ENCODE measurements around the gene SHD.
"Not testable (repeated sequence)": the region's sequence is repeated elsewhere in the genome, so short reads cannot be mapped to it uniquely, and the experiment has no call there.

SHD gene, protein sequence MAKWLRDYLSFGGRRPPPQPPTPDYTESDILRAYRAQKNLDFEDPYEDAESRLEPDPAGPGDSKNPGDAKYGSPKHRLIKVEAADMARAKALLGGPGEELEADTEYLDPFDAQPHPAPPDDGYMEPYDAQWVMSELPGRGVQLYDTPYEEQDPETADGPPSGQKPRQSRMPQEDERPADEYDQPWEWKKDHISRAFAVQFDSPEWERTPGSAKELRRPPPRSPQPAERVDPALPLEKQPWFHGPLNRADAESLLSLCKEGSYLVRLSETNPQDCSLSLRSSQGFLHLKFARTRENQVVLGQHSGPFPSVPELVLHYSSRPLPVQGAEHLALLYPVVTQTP

DNA sequence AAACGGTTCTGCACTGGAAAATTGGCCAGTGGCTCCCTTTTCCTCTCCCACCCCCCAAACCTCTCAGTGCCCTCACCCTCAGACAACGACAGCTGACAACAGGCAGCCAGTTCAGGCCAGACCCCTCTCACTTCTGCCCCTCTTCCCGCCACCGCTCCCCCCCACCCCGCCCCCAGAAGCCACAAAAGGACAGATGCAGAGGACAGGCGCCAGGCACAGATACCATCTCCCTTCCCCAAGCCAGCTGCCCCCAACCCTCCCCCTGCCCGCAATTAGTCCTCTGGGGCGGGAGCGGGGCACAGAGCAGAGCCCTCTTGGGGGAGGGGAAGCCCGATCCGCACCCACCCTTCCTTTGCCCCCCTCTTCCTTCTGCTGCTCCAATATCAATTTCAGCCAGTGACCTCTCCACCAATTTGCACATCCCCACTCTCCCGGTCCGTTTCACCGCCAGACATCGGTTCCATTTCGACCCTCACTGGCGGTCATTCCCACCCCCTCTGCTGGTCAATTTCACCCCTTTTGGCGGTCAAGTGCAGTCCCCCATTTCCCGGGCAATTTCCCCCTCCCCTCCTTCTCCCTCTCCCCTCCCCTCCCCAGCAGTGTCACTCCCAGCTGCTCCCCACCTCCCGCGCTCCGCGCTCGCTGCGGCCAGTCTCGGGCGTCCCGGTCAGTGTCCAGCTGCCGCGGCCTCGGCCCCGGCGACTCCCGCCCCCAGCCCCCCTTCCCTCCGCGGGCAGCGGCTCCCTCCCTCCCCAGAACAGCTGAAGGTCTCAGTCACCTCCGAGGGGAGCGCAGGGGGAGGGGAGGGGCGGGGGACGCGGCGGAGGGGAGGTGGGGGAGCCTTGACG is at the start of gene SHD:
SHD (plus strand) TSS at position 848 of the 848 bp plus-strand sequence. CDS start 798 bp downstream, outside the sequence.
- no peak for DNase-seq

DNA sequence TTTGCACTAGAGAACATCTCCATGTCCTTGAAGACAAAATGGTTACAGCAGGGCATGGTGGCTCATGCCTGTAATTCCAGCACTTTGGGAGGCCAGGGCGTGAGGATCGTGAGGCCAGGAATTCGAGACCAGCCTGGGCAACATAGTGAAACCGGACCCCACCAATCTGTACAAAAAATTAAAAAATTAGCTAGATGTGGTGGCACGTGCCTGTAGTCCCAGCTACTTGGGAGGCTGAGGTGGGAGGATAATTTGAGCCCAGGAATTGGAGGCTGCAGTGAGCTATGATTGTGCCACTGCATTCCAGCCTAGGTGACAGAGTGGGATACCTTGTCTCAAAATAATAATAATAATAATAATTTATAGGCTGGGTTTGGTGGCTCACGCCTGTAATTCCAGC is 48.8 kb upstream of the SHD start:
- not testable (repeated sequence) for DNase-seq

DNA sequence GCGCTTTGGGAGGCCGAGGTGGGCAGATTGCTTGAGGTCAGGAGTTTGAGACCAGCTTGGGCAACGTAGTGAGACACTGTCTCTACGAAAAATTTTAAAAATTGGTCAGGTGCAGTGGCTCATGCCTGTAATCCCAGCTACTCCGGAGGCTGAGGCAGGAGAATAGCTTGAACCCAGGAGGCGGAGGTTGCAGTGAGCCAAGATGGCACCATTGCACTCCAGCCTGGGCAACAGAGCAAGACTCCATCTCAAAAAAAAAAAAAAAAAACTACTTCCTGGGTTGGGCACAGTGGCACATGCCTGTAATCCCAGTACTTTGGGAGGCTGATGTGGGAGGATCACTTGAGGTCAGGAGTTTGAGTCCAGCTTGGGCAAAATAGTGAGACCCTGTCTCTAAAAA is 47.5 kb upstream of the SHD start:
- DNase-seq, result not testable (repeated sequence)

DNA sequence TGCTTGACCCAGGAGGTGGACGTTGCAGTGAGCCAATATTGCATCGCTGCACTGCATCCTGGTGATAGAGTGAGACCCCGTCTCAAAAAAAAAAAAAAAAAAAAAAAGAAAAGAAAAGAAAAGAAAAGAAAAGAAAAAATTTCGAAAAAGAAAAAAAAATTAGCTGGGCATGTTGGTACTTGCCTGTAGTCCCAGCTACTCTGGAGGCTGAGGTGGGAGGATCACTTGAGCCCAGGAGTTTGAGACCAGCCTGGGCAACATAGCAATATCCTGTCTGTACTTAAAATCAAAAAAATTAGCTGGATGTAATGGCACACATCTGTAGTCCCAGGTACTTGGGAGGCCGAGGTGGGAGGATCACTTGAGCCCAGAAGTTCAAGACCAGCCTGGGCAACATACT is 46.9 kb upstream of the SHD start:
- DNase-seq, result not testable (repeated sequence)

DNA sequence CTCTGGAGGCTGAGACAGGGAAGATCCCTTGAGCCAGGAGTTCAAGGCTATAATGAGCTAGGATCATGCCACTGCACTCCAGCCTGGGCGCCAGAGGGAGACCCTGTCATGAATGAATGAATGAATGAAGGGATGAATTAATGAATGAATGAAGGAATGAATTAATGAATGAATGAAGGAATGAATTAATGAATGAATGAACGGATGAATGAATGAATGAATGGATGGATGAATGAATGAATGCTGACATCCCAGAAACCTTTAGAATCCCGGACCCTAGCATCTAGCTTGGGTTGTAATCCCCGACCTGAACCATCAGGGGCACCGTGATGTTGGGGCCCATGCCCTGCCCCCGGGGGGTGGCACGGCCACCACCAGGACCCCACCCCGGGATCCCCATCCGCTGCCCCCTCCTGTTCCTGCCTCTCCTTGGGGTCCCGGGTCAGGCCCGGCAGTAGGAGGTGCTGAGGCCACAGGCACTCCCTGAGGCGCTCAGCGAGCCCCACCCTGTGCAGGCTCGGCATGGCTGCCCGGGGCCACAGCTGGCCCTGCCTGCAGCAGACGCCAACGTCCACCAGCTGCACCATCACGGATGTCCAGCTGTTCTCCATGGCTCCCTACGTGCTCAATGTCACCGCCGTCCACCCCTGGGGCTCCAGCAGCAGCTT is 46.3 kb upstream of the SHD start:
- DNase-seq, result no peak

DNA sequence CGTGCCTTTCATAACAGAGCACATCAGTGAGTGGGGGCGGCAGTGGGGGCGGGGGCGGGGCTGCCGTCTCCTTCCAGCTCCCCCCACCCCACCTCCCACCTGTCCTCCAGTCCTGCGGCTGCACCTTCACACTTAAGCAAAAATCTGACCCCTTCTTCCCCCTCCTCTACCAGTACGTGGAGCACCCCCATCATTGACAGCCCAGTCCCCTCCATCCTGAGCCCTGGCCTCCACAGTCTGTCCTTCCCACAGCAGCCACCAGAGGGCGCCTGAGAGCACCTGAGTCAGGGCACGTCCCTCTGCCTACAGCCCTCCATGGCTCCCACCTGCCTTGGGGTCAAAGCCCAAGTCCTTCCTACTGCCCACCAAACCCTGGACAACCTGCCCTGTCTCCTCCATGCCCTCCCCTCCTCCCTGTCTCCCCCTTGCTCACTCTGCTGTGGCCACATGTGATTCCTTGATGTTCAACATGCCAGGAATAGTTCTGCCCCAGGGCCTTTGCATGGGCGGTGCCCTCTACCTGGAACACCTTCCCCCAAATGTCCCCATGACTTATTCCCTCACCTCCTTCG is 45.7 kb upstream of the SHD start:
- DNase-seq, result peak; percentile 1

DNA sequence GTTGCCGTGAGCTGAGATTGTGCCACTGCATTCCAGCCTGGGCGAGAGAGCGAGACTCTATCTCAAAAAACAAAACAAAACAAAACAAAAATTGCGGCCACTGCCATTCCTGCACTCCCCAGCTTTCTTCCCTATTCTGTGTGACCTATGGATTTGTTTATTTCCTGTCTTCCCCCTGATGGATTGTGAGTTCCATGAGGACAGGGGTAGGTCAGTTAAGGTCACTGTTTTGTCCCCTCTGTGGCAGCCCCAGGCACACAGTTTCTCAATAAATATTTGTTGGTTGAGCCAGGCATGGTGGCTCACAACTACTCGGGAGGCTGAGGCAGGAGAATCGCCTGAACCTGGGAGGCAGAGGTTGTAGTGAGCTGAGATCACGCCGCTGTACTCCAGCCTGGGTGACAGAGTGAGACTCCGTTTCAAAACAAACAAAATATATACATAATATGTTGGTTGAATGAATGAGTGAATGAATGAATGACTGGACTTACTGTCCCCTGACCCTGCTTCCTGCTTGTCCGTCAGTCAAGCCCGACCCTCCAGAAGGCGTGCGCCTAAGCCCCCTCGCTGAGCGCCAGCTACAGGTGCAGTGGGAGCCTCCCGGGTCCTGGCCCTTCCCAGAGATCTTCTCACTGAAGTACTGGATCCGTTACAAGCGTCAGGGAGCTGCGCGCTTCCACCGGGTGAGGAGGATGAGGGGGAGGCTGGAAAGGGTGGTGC is 44.8 kb upstream of the SHD start:
- DNase-seq, result peak; percentile 3

DNA sequence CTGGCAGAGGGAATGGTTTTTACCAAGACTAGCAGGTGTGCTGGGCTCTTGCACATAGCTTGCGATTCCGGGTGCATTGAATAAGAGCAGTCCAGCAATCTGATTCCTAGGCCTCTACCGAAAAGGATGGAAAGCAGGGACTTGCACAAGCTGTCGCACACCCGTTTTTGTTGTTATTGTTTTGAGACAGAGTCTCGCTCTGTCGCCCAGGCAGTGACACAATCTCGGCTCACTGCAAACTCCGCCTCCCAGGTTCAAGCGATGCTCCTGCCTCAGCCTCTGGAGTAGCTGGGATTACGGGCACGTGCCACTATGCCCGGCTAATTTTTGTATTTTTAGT is 44.2 kb upstream of the SHD start:
- DNase-seq, result no peak

DNA sequence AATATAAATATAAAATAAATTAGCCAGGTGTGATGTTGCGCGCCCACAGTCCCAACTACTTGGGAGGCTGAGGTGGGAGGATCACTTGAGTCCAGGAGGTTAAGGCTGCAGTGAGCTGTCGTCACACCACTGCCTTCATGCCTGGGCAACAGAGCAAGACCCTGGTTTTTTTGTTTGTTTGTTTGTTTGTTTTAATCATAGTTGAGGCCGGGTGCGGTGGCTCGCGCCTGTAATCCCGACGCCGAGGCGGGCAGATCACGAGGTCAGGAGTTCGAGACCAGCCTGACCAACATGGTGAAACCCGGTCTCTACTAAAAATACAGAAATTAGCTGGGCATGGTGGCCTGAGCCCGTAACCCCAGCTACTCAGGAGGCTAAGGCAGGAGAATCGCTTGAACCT is 41.6 kb upstream of the SHD start:
- not testable (repeated sequence) for DNase-seq

DNA sequence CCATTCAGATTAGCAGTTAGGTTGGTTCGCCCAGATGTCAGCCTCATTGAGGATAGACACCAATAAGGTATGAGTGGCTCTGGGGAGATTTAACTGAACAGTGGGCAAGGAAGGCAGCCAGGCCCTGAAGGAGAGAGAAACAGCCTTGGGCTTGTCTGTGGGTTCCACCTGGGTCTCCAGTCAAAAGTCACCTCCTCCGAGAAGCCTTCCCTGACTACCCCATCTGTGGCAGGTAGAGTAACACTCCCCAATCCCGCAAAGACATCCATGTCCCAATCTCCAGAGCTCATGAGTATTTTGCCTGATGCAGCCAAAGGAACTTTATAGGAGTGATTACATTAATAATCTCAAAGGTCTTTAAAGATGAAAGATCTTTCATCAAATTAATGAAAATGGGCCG is 40.2 kb upstream of the SHD start:
- DNase-seq, result no peak

DNA sequence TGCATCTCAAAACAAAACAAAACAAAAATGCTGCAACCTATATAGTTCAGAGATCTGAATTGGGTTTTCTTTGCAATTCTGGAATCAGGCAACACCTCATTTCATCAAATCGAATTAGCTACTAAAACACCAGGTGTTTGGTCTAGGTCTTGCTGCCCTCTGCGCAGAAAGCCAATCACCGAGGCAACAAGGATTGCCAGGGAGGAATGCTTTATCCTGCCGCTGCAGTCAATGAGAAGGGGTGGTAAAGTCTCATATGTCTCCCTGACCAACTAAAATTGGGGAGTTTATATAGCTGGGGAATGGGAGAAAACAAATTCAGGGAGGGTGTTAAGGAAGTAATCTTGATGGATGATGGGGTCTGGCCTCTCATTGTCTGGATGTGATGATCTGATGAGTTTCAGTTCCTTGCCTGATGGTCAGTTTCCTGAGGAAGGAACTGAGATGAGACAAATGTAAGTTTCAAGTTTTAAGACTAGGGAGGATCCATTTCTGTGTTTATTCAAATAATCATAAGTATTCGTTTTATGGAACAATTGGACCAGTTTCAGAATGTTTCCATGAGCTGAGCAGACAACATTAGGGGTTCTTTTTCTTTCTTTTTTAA is 37.1 kb upstream of the SHD start:
- DNase-seq, result no peak

DNA sequence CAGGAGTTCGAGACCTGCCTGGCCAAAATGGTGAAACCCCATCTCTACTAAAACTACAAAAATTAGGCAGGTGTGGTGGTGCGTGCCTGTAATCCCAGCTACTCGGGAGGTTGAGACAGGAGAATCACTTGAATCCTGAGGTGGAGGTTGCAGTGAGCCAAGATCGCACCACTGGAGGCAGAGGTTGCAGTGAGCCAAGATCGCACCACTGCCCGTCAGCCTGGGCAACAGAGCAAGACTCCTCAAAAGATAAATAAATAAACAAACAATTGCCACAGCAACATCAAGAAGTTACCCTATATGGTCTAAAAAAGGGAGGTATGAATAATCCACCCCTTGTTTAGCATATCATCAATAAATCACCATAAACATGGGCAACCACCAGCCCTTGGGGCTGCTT is 33.1 kb upstream of the SHD start:
- not testable (repeated sequence) for DNase-seq

DNA sequence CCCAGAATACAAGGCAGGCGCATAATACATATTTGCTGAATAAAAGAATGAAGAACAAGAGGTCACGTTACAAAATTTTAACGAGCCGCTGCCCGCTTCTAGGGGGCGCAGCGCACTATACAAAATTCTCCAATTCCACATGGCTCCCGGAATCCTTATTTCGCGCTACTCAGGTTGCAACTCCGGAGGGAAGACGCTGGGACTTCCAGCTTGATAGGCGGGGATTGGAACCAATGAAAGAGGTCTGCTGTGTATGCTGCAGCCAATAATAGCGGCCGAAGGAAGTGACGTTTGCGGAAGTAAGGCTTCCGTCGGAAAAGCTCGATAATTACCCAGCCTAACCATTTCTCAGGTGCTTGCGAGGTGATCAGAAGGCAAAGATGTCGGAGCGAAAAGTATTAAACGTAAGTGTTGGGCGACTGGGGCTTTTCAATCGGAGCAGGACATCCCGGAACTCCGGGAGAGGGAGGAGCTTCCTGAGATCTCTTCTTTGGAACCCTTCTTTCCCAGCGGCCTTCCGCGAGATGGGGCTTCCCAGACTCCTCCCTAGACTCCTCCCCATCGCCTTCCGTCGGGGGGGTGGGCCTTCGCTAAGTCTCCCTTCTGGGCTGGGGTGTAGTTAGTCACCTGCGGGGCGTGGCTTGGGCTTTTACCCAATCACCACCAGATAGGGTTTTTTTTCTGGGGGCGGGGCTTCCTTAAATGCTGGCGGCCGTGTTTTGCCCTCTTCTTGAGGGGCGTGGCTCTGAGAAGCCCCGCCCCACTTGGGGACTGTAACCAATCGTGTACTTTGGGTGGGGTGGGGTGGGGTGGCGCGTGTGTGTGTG is 32.1 kb upstream of the SHD start, which contains the start of gene YJU2:
YJU2 (plus strand) TSS at position 314 of the 827 bp plus-strand sequence; CDS start at position 381, 67 bp downstream.
- peak; percentile 98 for DNase-seq

DNA sequence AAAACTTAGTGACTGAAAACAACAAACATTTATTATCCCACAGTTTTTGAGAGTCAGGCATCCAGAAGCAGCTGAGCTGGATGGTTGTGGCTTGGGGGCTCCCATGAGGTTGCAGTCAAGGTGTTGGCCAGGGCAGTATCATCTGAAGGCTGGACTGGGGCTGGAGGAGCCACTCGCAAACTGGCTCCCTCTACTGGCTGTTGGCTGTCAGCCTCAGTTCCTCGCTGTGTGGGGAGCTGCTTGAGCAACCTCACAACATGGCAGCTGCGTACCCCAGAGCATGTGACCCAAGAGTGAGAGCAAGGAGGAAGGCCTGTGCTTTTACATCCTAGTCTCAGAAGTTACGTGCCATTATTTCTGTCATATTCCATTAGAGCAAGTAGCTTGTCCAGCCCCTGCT is 22.5 kb upstream of the SHD start:
- DNase-seq, result no peak

DNA sequence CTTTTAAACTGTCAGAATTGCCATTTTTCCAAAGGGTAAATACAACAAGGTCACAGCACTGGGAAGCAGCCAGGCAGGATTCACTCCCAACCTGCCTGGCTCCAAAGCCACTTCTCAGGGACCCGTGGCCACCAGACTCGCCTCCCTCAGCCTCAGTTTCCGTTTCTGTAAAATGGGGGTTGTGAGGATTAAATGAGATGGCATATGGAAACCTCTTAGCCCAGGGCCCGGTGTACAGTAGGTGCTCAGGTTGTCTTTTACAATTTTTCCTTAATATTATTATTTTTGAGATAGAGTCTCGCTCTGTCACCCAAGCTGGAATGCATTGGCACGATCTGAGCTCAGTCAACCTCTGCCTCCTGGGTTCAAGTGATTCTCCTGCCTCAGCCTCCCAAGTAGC is 22.0 kb upstream of the SHD start:
- DNase-seq, result no peak

DNA sequence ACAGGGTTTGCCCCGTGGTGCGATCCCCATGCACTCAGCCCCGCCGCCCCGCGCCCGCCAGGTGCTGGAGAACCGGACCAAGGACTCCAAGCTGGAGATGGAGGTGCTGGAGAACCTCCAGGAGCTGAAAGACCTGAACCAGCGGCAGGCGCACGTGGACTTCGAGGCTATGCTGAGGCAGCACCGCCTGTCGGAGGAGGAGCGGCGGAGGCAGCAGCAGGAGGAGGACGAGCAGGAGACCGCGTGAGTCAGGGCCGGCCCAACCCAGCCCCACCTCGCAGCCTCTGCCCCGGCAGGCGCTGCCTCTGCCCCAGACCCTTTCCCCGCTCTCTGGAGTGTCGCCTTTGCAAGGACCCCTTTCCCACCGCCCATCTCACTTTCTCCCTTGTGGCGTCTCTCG is 20.9 kb upstream of the SHD start:
- no peak for DNase-seq

DNA sequence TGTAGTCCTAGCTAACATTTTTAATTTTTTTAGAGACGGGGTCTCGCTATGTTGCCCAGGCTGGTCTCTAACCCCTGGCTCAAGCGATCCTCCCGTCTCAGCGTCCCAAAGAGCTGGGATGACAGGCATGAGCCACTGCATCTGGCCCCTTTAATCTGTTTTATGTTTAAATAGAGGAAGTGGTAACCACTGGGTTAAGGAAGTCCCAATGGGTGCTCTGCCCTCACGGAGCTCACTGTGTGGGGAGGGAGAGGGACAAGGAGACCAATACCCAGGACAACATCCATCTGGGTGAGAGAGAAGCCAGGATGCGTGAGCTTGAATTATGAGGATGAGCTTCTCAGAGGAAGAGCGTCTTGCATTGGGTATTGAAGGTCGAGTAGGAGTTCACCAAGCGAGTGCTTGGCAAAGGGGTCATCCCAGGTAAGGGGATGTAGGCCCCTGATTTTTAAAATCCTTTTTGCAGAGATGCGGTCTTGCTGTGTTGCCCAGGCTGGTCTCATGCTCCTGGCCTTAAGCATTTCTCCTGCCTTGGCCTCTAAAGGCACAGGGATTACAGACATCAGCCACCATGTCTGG is 18.4 kb upstream of the SHD start:
- no peak for DNase-seq

DNA sequence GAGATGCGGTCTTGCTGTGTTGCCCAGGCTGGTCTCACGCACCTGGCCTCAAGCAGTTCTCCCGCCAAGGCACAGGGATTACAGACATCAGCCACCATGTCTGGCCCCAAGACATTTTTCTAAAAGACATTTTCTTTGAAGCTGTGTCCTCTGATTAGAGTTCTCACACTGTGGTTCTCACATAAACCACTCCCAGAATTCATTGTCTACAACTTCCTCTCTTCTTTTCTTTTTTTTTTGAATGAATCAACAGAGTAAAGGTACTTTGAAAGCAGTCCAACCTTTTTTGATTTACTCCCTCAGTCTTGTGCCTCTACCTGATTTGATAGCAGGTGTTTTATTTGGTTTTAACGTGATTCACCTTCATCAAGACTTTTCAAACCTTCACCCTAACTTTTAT is 14.3 kb upstream of the SHD start:
- DNase-seq, result no peak

DNA sequence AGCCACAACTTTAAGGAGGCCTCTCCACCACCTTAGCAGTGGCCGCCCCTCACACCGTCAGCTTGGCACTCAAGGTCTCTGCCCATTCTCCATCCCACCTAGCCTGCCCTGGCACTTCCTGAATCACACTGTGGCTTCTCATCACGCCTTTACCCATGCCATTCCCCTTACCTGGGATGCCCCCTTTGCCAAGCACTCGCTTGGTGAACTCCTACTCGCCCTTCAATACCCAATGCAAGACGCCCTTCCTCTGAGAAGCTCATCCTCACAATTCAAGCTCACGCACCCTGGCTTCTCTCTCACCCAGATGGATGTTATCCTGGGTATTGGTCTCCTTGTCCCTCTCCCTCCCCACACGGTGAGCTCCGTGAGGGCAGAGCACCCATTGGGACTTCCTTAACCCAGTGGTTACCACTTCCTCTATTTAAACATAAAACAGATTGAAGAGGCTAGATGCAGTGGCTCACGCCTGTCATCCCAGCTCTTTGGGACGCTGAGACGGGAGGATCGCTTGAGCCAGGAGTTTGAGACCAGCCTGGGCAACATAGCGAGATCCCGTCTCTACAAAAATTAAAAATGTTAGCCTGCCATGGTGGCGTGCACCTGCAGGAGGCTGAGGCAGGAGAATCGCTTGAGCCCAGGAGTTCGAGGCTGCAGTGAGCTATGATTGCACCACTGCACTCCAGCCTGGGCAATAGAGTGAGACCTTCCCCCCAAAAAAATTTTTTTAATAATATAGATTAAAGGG is 12.6 kb upstream of the SHD start:
- no peak for DNase-seq
